ENCODE results near the gene ETV1.
"Not testable (repeated sequence)": the region's sequence is repeated elsewhere in the genome, so short reads cannot be mapped to it uniquely, and the experiment has no call there.

Gene ETV1

GRCh38 chr7:13947535-13947934 is 41.9 kb downstream of the ETV1 start:
- ATAC-seq (replicated peaks; ENCODE audit: extremely low read depth, poor library complexity, severe bottlenecking) (no peak), DNase-seq (ENCODE audit: low spot score in 2 of 2) (no peak)
- H3K4me3 Mint-ChIP-seq, result no peak overlapping the region
- no peaks in the 10 kb centered on the region for H3K9me3 Mint-ChIP-seq
- H3K27me3 Mint-ChIP-seq, result no peaks in the 10 kb centered on the region
- H3K36me3 Mint-ChIP-seq (ENCODE audit: insufficient read depth), result peaks cover 2% of the 10 kb centered on the region
- H3K4me1 Mint-ChIP-seq, result no peaks in the 10 kb centered on the region
- no peak overlapping the region for H3K27ac Mint-ChIP-seq (ENCODE audit: low read depth)

- ATAC-seq (replicated peaks; ENCODE audit: extremely low read depth, poor library complexity, severe bottlenecking), result no peak
Observed at GRCh38 chr7:13946181-13946580, 43.3 kb downstream of the ETV1 start.

DNA sequence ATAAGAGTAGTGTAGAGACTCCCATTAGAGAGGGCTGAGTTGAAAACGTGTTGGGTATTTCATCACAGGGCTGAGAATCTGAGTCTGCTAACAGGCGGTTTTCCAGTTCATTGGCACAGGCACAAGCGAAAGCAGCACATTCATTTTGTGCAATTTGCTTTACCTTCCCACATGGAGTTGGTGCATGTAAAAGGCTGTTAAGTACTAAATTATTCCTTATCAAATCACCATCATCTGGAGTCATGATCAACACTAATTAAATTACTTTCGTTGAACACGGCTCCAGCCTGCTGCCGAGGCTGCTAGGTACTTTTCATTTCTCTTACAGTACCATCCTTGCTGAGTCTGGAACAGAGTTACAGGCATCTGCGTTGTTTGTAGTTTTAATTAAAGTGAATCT is 43.8 kb downstream of the ETV1 start:
- DNase-seq (ENCODE audit: low spot score in 2 of 2) (no peak), ATAC-seq (replicated peaks; ENCODE audit: extremely low read depth, poor library complexity, severe bottlenecking) (no peak)
- H3K4me1 Mint-ChIP-seq, result no peaks in the 10 kb centered on the region
- no peak overlapping the region for H3K27ac Mint-ChIP-seq (ENCODE audit: low read depth)
- H3K9me3 Mint-ChIP-seq, result no peaks in the 10 kb centered on the region
- H3K36me3 Mint-ChIP-seq (ENCODE audit: insufficient read depth), result peaks cover 2% of the 10 kb centered on the region
- H3K27me3 Mint-ChIP-seq, result no peaks in the 10 kb centered on the region
- H3K4me3 Mint-ChIP-seq, result no peak overlapping the region

More at GRCh38 chr7:13946181-13946580, 43.3 kb downstream of the ETV1 start:
- H3K4me3 Mint-ChIP-seq, result no peak overlapping the region
- no peak for DNase-seq (ENCODE audit: low spot score in 2 of 2)
- H3K36me3 Mint-ChIP-seq (ENCODE audit: insufficient read depth), result peaks cover 2% of the 10 kb centered on the region
- no peaks in the 10 kb centered on the region for H3K27me3 Mint-ChIP-seq
- H3K27ac Mint-ChIP-seq (ENCODE audit: low read depth), result no peak overlapping the region
- no peaks in the 10 kb centered on the region for H3K9me3 Mint-ChIP-seq
- H3K4me1 Mint-ChIP-seq, result no peaks in the 10 kb centered on the region

DNA sequence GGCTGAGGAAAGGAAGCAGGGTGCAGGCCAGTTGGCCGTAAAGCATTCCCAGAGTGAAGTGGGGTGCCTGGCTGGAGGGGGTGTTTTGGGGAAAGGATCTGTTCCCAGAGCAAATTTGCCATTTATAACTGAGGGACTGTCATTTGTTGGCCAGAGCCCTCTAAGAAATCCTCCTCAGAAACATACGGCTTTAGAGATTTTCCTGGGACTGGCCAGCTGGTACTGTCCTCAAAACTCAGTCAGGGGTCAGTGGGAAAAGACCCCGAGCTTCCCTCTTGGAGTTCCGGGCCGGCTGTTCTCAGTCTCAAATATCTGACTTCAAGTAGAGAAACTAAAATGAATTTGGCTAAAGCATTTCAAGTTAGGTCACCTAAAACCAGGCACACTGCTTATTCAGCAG is 55.9 kb downstream of the ETV1 start:
- no peak overlapping the region for H3K4me3 Mint-ChIP-seq
- DNase-seq (ENCODE audit: low spot score in 2 of 2), result no peak

DNA sequence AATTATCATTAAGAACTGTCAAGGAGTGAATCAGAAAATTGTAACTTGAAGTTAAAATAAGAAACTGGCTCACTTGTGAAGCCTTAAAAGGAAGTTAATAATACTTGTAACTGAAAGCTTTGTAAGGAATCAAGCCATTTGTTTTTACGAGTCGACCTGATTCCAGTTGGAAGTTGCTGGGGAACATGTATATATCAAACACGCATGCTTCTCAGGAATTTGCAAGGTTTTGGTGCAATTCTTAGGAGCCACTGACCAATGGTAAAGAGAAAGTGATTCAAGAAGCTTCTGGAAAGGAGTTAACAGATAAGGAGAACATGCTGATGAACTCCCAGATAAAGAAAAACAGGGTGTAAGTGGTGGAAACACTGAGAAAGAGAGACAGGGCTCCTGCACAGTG is 56.4 kb downstream of the ETV1 start:
- no peak overlapping the region for H3K27ac Mint-ChIP-seq (ENCODE audit: low read depth)
- ATAC-seq (replicated peaks; ENCODE audit: extremely low read depth, poor library complexity, severe bottlenecking) (no peak), DNase-seq (ENCODE audit: low spot score in 2 of 2) (no peak)
- no peak overlapping the region for H3K4me3 Mint-ChIP-seq
- peaks cover 2% of the 10 kb centered on the region for H3K36me3 Mint-ChIP-seq (ENCODE audit: insufficient read depth)
- H3K27me3 Mint-ChIP-seq, result no peaks in the 10 kb centered on the region
- peaks cover 5% of the 10 kb centered on the region for H3K4me1 Mint-ChIP-seq
- H3K9me3 Mint-ChIP-seq, result no peaks in the 10 kb centered on the region

More for the DNA sequence above, 55.9 kb downstream of the ETV1 start:
- H3K4me1 Mint-ChIP-seq, result peaks cover 5% of the 10 kb centered on the region
- H3K27ac Mint-ChIP-seq (ENCODE audit: low read depth), result no peak overlapping the region
- H3K27me3 Mint-ChIP-seq, result no peaks in the 10 kb centered on the region
- ATAC-seq (replicated peaks; ENCODE audit: extremely low read depth, poor library complexity, severe bottlenecking), result no peak
- no peaks in the 10 kb centered on the region for H3K9me3 Mint-ChIP-seq
- H3K36me3 Mint-ChIP-seq (ENCODE audit: insufficient read depth), result no peaks in the 10 kb centered on the region

DNA sequence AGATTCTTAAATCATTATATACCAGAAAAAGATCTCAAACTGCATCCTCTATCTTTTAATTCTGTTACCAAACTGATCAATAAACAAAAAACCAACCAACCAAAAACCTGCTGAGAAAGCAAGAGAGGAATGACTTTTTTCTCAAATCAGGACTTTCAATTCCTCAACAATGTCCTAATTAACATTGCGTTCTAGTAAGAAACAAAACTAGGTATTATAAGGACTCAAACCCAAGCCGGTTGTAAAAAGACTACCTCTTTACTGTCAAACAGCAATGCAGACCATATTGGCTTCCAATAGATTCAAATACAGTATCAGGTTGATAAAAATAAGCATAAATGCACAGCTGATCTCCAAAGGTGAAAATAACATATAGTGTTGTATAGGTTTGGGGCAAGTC is 57.3 kb downstream of the ETV1 start:
- H3K27me3 Mint-ChIP-seq, result no peaks in the 10 kb centered on the region
- no peak for ATAC-seq (replicated peaks; ENCODE audit: extremely low read depth, poor library complexity, severe bottlenecking)
- peaks cover 2% of the 10 kb centered on the region for H3K36me3 Mint-ChIP-seq (ENCODE audit: insufficient read depth)
- H3K4me3 Mint-ChIP-seq, result no peak overlapping the region
- H3K4me1 Mint-ChIP-seq, result peaks cover 5% of the 10 kb centered on the region
- H3K9me3 Mint-ChIP-seq, result no peaks in the 10 kb centered on the region
- no peak overlapping the region for H3K27ac Mint-ChIP-seq (ENCODE audit: low read depth)
- DNase-seq (ENCODE audit: low spot score in 2 of 2), result no peak

DNA sequence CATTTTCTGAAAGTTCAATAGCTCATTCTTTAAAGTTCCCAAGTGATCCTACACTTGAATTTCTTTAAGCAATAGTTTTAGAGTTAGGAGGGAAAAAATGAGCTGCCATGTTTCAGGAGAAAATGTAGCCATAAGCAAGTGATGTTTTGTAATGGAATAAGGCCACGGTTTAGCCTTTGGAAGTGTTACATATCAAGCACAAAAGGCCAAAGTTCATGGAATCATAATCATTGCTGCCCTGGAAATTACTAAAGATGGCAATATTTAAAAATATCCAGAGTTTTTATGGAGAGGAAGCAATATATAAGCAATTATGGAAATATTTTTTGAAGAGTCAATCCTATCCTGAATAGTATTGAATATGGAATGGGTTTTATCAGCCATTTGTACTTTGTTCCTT is 68.4 kb downstream of the ETV1 start:
- Mint-ChIP-seq H3K27ac (ENCODE audit: low read depth) (no peak overlapping the region), H3K9me3 (no peaks in the 10 kb centered on the region), H3K36me3 (ENCODE audit: insufficient read depth) (no peaks in the 10 kb centered on the region), H3K4me3 (no peak overlapping the region), H3K27me3 (no peaks in the 10 kb centered on the region), H3K4me1 (peaks cover 7% of the 10 kb centered on the region)
- ATAC-seq (replicated peaks; ENCODE audit: extremely low read depth, poor library complexity, severe bottlenecking) (no peak), DNase-seq (ENCODE audit: low spot score in 2 of 2) (no peak)

- no peak for ATAC-seq (replicated peaks; ENCODE audit: extremely low read depth, poor library complexity, severe bottlenecking)
- H3K27ac Mint-ChIP-seq (ENCODE audit: low read depth), result no peak overlapping the region
- H3K36me3 Mint-ChIP-seq (ENCODE audit: insufficient read depth), result no peaks in the 10 kb centered on the region
- H3K4me1 Mint-ChIP-seq, result peaks cover 7% of the 10 kb centered on the region
- no peak for DNase-seq (ENCODE audit: low spot score in 2 of 2)
- H3K27me3 Mint-ChIP-seq, result no peaks in the 10 kb centered on the region
- H3K4me3 Mint-ChIP-seq, result no peak overlapping the region
- H3K9me3 Mint-ChIP-seq, result no peaks in the 10 kb centered on the region
Observed at GRCh38 chr7:13920053-13920697, 69.3 kb downstream of the ETV1 start.

DNA sequence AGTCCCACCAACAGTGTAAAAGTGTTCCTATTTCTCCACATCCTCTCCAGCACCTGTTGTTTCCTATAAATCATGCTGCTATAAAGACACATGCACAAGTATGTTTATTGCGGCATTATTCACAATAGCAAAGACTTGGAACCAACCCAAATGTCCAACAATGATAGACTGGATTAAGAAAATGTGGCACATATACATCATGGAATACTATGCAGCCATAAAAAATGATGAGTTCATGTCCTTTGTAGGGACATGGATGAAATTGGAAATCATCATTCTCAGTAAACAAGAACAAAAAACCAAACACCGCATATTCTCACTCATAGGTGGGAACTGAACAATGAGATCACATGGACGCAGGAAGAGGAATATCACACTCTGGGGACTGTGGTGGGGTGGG is 71.1 kb downstream of the ETV1 start:
- not testable (repeated sequence) for H3K9me3 Mint-ChIP-seq; DNase-seq (ENCODE audit: low spot score in 2 of 2); H3K27ac Mint-ChIP-seq (ENCODE audit: low read depth); H3K27me3 Mint-ChIP-seq; H3K4me3 Mint-ChIP-seq; ATAC-seq (replicated peaks; ENCODE audit: extremely low read depth, poor library complexity, severe bottlenecking); H3K36me3 Mint-ChIP-seq (ENCODE audit: insufficient read depth); H3K4me1 Mint-ChIP-seq

DNA sequence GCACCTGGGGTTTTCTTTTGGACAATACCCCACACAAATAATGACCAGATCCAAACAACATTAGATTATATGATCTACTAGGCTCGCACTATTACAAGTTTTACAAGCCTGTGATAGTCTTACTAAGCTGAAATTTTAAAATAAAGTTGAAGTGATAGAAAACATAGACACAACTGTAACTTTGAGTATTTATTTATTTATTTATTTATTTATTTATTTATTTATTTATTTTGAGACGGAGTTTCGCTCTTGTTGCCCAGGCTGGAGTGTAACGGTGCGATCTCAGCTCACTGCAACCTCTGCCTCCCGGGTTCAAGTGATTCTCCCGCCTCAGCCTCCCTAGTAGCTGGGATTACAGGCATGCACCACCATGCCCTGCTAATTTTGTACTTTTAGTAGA is 72.4 kb downstream of the ETV1 start:
- not testable (repeated sequence) for H3K4me1 Mint-ChIP-seq; H3K4me3 Mint-ChIP-seq; ATAC-seq (replicated peaks; ENCODE audit: extremely low read depth, poor library complexity, severe bottlenecking); H3K27me3 Mint-ChIP-seq; H3K27ac Mint-ChIP-seq (ENCODE audit: low read depth); H3K9me3 Mint-ChIP-seq; H3K36me3 Mint-ChIP-seq (ENCODE audit: insufficient read depth); DNase-seq (ENCODE audit: low spot score in 2 of 2)

DNA sequence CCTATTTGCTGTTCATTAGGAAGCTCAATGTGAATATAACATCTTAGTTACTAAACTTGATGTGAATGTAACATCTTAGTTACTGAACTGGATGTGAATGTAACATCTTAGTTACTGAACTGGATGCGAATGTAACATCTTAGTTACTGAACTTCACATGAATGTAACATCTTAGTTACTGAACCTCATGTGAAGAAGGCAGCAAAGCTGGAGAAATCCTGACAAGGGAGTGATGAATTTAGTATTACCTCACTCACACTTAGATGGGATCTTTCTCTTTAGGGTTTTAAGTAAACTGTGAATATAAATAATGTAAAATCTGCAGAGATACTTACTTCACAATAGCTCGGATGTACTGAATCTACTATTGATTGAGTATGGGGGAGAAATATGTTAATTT is 73.6 kb downstream of the ETV1 start:
- DNase-seq (ENCODE audit: low spot score in 2 of 2) (no peak), ATAC-seq (replicated peaks; ENCODE audit: extremely low read depth, poor library complexity, severe bottlenecking) (no peak)
- no peaks in the 10 kb centered on the region for H3K36me3 Mint-ChIP-seq (ENCODE audit: insufficient read depth)
- H3K9me3 Mint-ChIP-seq, result no peaks in the 10 kb centered on the region
- no peaks in the 10 kb centered on the region for H3K27me3 Mint-ChIP-seq
- no peak overlapping the region for H3K4me3 Mint-ChIP-seq
- H3K27ac Mint-ChIP-seq (ENCODE audit: low read depth), result no peak overlapping the region
- peaks cover 12% of the 10 kb centered on the region for H3K4me1 Mint-ChIP-seq

- no peak for ATAC-seq (replicated peaks; ENCODE audit: extremely low read depth, poor library complexity, severe bottlenecking)
- no peak for DNase-seq (ENCODE audit: low spot score in 2 of 2)
- Mint-ChIP-seq H3K27ac (ENCODE audit: low read depth) (no peak overlapping the region), H3K4me3 (no peak overlapping the region), H3K9me3 (no peaks in the 10 kb centered on the region), H3K36me3 (ENCODE audit: insufficient read depth) (no peaks in the 10 kb centered on the region), H3K4me1 (peaks cover 31% of the 10 kb centered on the region), H3K27me3 (no peaks in the 10 kb centered on the region)
Observed at GRCh38 chr7:13912715-13913278, 76.7 kb downstream of the ETV1 start.

- ATAC-seq (replicated peaks; ENCODE audit: extremely low read depth, poor library complexity, severe bottlenecking), result no peak
- H3K4me1 Mint-ChIP-seq, result peaks cover 37% of the 10 kb centered on the region
- no peak overlapping the region for H3K4me3 Mint-ChIP-seq
- no peaks in the 10 kb centered on the region for H3K27me3 Mint-ChIP-seq
- no peak overlapping the region for H3K27ac Mint-ChIP-seq (ENCODE audit: low read depth)
- DNase-seq (ENCODE audit: low spot score in 2 of 2), result no peak
- H3K9me3 Mint-ChIP-seq, result no peaks in the 10 kb centered on the region
- H3K36me3 Mint-ChIP-seq (ENCODE audit: insufficient read depth), result no peaks in the 10 kb centered on the region
Observed at GRCh38 chr7:13911909-13912308, 77.6 kb downstream of the ETV1 start.
